OCI-LY3 (cell line): ENCODE results near the gene MTMR11.

Source experiments
- EZH2phosphoT487 ChIP-seq: fragments of 200-600 bp; shearing (Covaris generic); IDR thresholded peaks from 2 replicates; pipeline ENCODE4 v1.6.1; 2018; ENCODE audit warnings: antibody characterized with exemption, mixed run types, low read depth
- TF ChIP-seq, protein P1 (sequence below): fragments of 200-600, 300-600 bp; sonication (generic); IDR thresholded peaks from 2 replicates; pipeline ENCODE4 v1.5.1; 2014; ENCODE audit warnings: antibody characterized with exemption, low read length, low read depth

DNA sequence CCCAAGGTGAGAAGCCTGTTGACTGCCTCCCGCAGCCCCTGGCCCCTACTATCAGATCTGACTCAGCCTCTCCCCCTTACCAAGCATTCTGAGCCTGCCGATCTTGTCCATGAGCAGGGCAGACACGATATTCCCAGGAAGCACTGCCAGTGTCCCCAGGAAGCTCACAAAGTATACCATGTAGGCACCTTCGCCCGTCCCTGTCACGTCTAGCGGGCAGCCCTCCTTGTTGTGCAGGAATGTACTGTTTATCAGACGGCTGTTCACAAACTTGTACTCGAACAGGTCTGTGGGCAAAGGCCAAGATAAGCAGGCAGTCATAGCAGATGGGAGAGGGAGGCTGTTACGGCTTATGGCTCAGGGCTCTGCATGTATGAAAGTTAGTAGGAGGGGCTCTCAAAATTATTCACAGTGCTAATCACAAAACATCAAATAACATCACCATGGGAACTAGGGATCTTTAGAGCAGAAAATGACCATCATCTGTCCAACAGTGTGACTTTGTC, 30.1 kb downstream of the MTMR11 start:
- TF ChIP-seq, protein P1, sequence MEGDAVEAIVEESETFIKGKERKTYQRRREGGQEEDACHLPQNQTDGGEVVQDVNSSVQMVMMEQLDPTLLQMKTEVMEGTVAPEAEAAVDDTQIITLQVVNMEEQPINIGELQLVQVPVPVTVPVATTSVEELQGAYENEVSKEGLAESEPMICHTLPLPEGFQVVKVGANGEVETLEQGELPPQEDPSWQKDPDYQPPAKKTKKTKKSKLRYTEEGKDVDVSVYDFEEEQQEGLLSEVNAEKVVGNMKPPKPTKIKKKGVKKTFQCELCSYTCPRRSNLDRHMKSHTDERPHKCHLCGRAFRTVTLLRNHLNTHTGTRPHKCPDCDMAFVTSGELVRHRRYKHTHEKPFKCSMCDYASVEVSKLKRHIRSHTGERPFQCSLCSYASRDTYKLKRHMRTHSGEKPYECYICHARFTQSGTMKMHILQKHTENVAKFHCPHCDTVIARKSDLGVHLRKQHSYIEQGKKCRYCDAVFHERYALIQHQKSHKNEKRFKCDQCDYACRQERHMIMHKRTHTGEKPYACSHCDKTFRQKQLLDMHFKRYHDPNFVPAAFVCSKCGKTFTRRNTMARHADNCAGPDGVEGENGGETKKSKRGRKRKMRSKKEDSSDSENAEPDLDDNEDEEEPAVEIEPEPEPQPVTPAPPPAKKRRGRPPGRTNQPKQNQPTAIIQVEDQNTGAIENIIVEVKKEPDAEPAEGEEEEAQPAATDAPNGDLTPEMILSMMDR: no peak
- TF ChIP-seq EZH2phosphoT487: no peak
